K562 (cell line): Measurements from ENCODE around the gene IL4I1. TPM values are rescaled to one million over a fixed set of nuclear protein-coding genes. Genes with fewer than 3 reads are reported as not detected.

ENCODE experiments used
- ELF2 ChIP-seq: fragments of 250-450 bp; sonication (Bioruptor Pico); IDR thresholded peaks from 2 replicates; pipeline ENCODE4 v1.5.0; 2021; ENCODE audit warnings: mild to moderate bottlenecking
- ELK3 ChIP-seq: fragments of 450-650 bp; formaldehyde crosslinking; IDR thresholded peaks from 2 replicates; pipeline ENCODE4 v1.4.0; 2020; ENCODE audit warnings: mild to moderate bottlenecking
- GATAD2B ChIP-seq: fragments of 450-650 bp; IDR thresholded peaks from 2 replicates; pipeline ENCODE4 v1.6.1; 2017; ENCODE audit warnings: mild to moderate bottlenecking, borderline replicate concordance
- GTF2E2 ChIP-seq: fragments of 200-800 bp; sonication (Bioruptor generic); IDR thresholded peaks from 2 replicates; pipeline ENCODE4 v1.6.1; 2016; ENCODE audit warnings: missing genetic modification characterization, missing compliant biosample characterization
- HDGF ChIP-seq: fragments of 450-650 bp; IDR thresholded peaks from 2 replicates; pipeline ENCODE4 v1.6.1; 2016
- HINFP ChIP-seq: fragments of 450-650 bp; conservative IDR thresholded peaks from 2 replicates; pipeline ENCODE4 v1.6.1; 2016; ENCODE audit warnings: missing genetic modification characterization, low read depth, mild to moderate bottlenecking, control low read depth, missing compliant biosample characterization
- HLTF ChIP-seq: fragments of 450-650 bp; IDR thresholded peaks from 2 replicates; pipeline ENCODE4 v1.6.1; 2016
- MEF2A ChIP-seq: IDR thresholded peaks from 2 replicates; pipeline ENCODE4 v1.6.1; 2011; ENCODE audit warnings: low read depth, mild to moderate bottlenecking, low read length, moderate library complexity; ENCODE audit not compliant: control insufficient read depth
- NCOA6 ChIP-seq: fragments of 450-650 bp; IDR thresholded peaks from 2 replicates; pipeline ENCODE4 v1.6.1; 2017; ENCODE audit warnings: mild to moderate bottlenecking
- NFRKB ChIP-seq: fragments of 450-650 bp; IDR thresholded peaks from 2 replicates; pipeline ENCODE4 v1.6.1; 2016; ENCODE audit warnings: low read depth
- NUFIP1 ChIP-seq: fragments of 450-650 bp; IDR thresholded peaks from 2 replicates; pipeline ENCODE4 v1.6.1; 2018; ENCODE audit not compliant: partially characterized antibody
- PHF20 ChIP-seq: fragments of 450-650 bp; IDR thresholded peaks from 2 replicates; pipeline ENCODE4 v1.6.1; 2018; ENCODE audit not compliant: partially characterized antibody
- RBM14 ChIP-seq: fragments of 200-400 bp; formaldehyde crosslinking; IDR thresholded peaks from 2 replicates; pipeline ENCODE4 v1.6.1; 2018; ENCODE audit warnings: low read depth, mild to moderate bottlenecking, low read length, moderate library complexity, borderline replicate concordance; ENCODE audit not compliant: insufficient read depth
- STAG1 ChIP-seq: sonication (generic); formaldehyde crosslinking; IDR thresholded peaks from 2 replicates; pipeline ENCODE4 v1.5.0; 2020; ENCODE audit warnings: missing genetic modification reagents, borderline replicate concordance
- TAF7 ChIP-seq: fragments of 450-650 bp; IDR thresholded peaks from 2 replicates; pipeline ENCODE4 v1.6.1; 2016; ENCODE audit warnings: missing genetic modification characterization, missing compliant biosample characterization
- TAL1 ChIP-seq: fragments of 450-650 bp; IDR thresholded peaks from 2 replicates; pipeline ENCODE4 v1.6.1; 2016; ENCODE audit warnings: mild to moderate bottlenecking
- THRAP3 ChIP-seq: fragments of 450-650 bp; IDR thresholded peaks from 2 replicates; pipeline ENCODE4 v1.6.1; 2016; ENCODE audit warnings: mild to moderate bottlenecking, inconsistent platforms, borderline replicate concordance
- ZKSCAN3 ChIP-seq: fragments of 250-450 bp; sonication (Bioruptor Pico); IDR thresholded peaks from 2 replicates; pipeline ENCODE4 v1.4.0; 2020
- ZNF232 ChIP-seq: sonication (generic); formaldehyde crosslinking; IDR thresholded peaks from 2 replicates; pipeline ENCODE4 v1.8.0; 2022; ENCODE audit warnings: mild to moderate bottlenecking, missing genetic modification reagents
- ZNF239 ChIP-seq: fragments of 250-450 bp; sonication (Bioruptor Pico); IDR thresholded peaks from 2 replicates; pipeline ENCODE4 v1.4.0; 2020; ENCODE audit warnings: mild to moderate bottlenecking
- ZNF324 ChIP-seq: fragments of 250-450 bp; sonication (Bioruptor Pico); IDR thresholded peaks from 2 replicates; pipeline ENCODE4 v1.4.0; 2020; ENCODE audit warnings: mild to moderate bottlenecking
- ZNF561 ChIP-seq: fragments of 450-650 bp; formaldehyde crosslinking; conservative IDR thresholded peaks from 2 replicates; pipeline ENCODE4 v1.4.0; 2020; ENCODE audit warnings: mild to moderate bottlenecking, moderate library complexity
- ZNF778 ChIP-seq: fragments of 450-650 bp; formaldehyde crosslinking; IDR thresholded peaks from 2 replicates; pipeline ENCODE4 v1.4.0; 2020; ENCODE audit warnings: mild to moderate bottlenecking, moderate library complexity
- polyA plus RNA-seq, 8 experiments: library from polyadenylated mRNA; depleted of rRNA in 4 of 8; stranded (reverse) in 5 of 8; unstranded in 3 of 8; fragments of >200 nt; fragmentation: Nextera tagmentation in 2 of 8; fragmentation: Illumina TruSeq in 1 of 8; extraction: Ambion mirVana in 2 of 8; extraction: Trizol in 1 of 8; gene quantifications; 2 replicates each; pipeline versions ENCODE4 v1.2.1 to v1.2.3, GENCODE V29; 2011 to 2014; ENCODE audit warnings: inconsistent platforms in 1 of 8, missing spikeins in 1 of 8
- total RNA-seq, 7 experiments: library from RNA; depleted of rRNA in 6 of 7; stranded (reverse); fragments of >200 nt in 6 of 7; fragmentation: Illumina TruSeq in 2 of 7; extraction: Trizol in 2 of 7; gene quantifications; 2 replicates each; pipeline versions ENCODE4 v1.2.1 to v1.2.3, GENCODE V29; 2011 to 2021; ENCODE audit warnings: low replicate concordance in 1 of 7
- TF ChIP-seq, protein P1 (sequence below): fragments of 250-450 bp; sonication (Bioruptor Pico); IDR thresholded peaks from 2 replicates; pipeline ENCODE4 v1.9.0; 2021; ENCODE audit warnings: mild to moderate bottlenecking, inconsistent platforms
- TF ChIP-seq, protein P2 (sequence below): fragments of 250-450 bp; sonication (Bioruptor Pico); IDR thresholded peaks from 2 replicates; pipeline ENCODE4 v1.5.0; 2021

The IL4I1 gene
- total and polyA plus RNA-seq, 9 of the 15 experiments (the other 6 are each of a cell fraction or from before 2014, with no cell fraction given) = 0.06 to 0.95 (median 0.43) TPM; not detected in 2

GRCh38 chr19:49847731-49848696 is 48.7 kb downstream of the IL4I1 start (continued):
- TF ChIP-seq, protein P1, sequence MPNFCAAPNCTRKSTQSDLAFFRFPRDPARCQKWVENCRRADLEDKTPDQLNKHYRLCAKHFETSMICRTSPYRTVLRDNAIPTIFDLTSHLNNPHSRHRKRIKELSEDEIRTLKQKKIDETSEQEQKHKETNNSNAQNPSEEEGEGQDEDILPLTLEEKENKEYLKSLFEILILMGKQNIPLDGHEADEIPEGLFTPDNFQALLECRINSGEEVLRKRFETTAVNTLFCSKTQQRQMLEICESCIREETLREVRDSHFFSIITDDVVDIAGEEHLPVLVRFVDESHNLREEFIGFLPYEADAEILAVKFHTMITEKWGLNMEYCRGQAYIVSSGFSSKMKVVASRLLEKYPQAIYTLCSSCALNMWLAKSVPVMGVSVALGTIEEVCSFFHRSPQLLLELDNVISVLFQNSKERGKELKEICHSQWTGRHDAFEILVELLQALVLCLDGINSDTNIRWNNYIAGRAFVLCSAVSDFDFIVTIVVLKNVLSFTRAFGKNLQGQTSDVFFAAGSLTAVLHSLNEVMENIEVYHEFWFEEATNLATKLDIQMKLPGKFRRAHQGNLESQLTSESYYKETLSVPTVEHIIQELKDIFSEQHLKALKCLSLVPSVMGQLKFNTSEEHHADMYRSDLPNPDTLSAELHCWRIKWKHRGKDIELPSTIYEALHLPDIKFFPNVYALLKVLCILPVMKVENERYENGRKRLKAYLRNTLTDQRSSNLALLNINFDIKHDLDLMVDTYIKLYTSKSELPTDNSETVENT (CRISPR knock-in tag) = no peak
- TF ChIP-seq ELK3 = no peak
- no peak for TF ChIP-seq STAG1
- TF ChIP-seq RBM14 = no peak
- TF ChIP-seq HDGF = no peak
- TF ChIP-seq THRAP3 = no peak
- TF ChIP-seq ZKSCAN3 (CRISPR knock-in tag) = no peak
- no peak for TF ChIP-seq HLTF
- TF ChIP-seq ZNF778 = no peak
- TF ChIP-seq NUFIP1 = no peak
- TF ChIP-seq ZNF239 (CRISPR knock-in tag) = no peak
- no peak for TF ChIP-seq NFRKB
- no peak for TF ChIP-seq TAF7 (tag)
- TF ChIP-seq ZNF232 = no peak
- no peak for TF ChIP-seq GATAD2B
- TF ChIP-seq ZNF324 (CRISPR knock-in tag) = no peak
- TF ChIP-seq TAL1 = no peak
- TF ChIP-seq GTF2E2 (tag) = no peak
- no peak for TF ChIP-seq MEF2A
- no peak for TF ChIP-seq HINFP (tag)
- TF ChIP-seq ZNF561 (CRISPR knock-in tag) = no peak
- TF ChIP-seq, protein P2, sequence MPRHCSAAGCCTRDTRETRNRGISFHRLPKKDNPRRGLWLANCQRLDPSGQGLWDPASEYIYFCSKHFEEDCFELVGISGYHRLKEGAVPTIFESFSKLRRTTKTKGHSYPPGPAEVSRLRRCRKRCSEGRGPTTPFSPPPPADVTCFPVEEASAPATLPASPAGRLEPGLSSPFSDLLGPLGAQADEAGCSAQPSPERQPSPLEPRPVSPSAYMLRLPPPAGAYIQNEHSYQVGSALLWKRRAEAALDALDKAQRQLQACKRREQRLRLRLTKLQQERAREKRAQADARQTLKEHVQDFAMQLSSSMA (CRISPR knock-in tag) = no peak
- TF ChIP-seq PHF20 = no peak
- TF ChIP-seq NCOA6 = no peak
- TF ChIP-seq ELF2 = no peak
